Measurements from ENCODE around the gene ANKRD44.

The ANKRD44 gene

DNA sequence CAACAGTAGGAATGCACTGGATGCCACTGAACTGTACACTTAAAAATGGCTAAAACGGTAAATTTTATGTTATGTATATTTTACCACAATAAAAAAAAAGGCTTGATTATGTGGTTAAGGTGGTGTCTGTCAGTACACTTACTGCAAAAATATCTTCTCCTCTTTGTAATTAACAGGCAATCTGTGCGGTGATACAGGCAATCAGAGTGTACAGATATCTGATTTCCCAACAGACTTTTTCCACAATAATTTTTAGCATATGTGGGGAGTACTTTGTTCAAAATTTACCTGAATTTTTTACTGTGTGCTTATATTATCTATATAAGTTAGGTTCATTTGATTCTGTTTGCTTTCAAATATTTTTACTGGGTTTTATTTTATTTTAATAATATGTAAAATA, 209.1 kb downstream of the ANKRD44 start:
- DNase-seq: no peak

DNA sequence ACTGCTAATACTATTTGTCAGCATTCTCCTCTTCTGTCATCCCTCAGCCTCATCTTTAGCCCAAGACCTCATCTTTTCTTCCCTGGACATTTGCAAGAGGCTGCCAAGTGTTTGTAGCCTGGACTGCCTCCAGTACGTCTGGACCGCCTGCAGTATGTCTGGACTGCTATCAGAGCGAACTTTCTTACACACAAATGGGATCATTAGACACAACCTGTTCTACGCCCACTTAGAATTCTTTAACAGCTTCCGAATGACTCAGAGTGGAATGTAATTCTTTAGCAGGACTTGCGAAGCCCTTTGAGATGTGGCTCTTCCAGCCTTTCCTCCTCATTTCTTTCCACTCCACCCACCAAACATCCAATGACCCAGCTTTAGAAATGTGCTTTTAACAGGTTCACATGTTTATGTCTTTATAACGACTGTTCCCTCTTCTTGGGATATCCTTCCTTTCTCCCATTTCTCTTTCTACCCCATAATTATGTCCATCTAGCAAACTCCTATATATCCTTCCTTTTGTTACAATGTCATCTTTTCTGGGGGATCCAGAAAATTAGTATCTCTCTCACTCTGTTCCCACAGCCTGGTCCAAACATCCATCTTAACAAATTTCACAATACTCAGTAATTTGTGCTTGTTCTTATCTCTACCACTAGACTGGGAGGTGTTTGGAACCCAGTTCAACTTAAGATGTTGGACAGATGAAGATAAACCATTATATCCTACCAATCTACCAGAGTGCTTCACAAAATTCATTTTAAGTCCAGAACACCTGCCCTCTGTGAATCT, 212.8 kb downstream of the ANKRD44 start:
- no peak for DNase-seq

DNA sequence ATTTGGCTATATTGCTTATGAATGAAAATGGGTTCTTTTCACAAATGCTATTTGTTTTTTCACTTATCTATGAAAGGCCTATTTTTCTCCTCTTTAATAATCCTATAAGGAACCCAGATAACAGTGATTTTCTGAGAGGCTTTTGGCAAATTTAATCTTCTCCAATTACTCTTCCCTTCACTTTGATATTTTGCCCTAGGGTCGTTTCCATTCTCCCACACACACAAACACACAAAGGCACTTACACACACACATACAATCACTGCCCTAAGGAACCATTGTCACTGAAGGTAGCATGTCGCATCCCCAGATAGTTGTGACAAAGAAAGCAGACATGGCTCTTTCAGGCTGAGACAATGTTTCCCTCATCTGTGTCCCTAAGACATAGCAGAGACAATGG, 213.9 kb downstream of the ANKRD44 start:
- no peak for DNase-seq

DNA sequence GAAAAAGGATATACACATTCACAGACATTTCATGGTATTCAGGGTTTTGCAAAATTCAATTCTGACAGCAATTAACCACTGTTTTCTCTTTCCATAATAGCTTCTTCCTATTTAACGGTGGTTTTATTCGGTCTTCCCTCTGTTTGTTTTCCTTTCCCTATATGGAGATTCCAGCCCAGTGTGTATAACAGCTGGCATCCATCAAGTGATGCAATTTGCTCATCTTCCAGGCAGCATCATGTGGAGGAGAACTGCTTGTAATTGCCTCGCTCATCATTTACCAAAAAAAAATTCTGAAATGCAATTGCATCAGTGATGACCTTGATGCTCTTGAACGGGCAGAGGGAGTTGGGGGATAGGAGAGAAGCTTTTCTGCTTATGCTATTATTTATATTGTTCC, 218.1 kb downstream of the ANKRD44 start:
- no peak for DNase-seq

DNA sequence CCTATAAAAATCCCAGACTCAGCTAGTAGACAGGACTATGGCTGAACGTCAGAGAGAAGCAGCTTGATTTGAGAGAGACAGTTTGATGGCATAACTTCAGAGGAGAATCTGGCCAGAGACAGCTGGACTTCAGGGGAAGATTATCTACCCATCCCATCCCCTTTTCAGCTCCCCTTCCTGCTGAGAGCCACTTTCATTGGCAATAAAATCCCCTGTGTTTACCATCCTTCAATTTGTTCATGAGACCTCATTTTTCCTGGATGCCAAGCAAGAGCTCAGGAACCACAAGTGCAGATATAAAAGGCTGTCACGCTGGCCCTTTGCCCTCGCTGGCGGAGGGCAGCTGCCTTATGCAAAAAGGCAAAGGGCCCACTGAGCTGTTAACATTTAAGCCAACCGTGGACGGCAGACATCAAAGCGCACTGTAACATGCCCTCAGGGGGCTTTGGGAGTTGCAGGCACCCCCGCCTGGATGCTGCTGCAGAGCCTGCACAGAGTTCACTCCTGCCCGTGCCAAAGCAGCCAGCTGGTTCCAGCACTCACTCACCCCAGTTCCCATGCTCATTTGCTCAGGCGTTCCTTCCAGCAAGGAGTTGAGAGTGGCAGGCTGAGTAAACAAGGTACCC, 219.7 kb downstream of the ANKRD44 start:
- DNase-seq: no peak

DNA sequence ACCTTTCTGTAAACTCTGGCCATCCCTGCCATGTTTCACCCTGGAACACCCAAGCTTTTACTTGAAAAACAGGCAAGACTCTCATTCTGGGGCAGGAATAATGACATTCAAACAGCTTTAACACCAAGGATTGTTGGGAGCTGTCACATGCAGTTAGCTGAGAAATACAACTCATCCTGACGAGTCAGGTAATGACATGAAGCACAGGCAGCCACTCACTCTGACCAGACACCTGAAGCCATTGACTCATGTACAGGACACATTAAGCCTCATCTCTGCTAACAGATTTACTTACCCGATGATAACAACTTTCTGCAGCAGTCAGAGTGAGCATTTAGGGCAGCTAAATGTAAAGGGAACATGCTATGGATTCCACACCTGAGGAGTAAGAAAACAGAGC, 220.9 kb downstream of the ANKRD44 start:
- no peak for DNase-seq

DNA sequence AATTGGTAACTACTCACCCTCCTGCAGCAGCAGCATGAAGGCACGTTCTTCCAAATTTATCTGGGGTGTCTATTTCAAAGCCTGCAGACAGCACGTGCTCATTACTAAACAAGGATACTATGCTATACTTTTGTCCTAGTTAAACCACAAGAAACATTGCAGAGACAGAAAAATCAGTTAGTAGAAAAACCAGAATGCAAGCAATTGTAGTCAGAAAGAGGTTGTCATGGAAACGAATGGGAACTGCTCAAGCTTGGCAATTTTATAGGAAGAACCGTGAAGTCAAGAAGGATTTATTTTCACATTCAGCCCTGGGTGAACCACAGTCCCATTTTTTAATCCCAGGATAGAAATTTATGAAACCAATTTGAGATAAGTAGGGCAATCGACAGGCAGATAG, 221.9 kb downstream of the ANKRD44 start:
- no peak for DNase-seq

DNA sequence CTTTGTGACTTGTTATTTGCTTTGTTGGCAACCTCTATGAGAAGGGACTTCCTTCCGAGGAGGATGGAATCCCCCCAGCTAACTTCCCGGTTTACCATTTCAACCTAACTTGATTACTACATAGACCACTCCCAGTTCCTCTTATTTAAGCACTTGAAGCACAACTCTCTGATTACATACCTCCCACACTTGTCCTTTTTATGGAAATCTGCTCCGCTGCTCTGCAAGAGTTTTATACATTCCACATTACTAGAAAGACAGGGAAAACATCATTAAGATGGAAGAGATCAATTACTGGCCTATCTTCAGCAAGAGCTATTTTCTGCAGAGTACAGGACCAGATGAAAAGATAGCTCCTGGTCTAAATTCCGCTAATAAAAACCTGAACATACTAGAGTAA, 224.1 kb downstream of the ANKRD44 start:
- peak; percentile 8 for DNase-seq

DNA sequence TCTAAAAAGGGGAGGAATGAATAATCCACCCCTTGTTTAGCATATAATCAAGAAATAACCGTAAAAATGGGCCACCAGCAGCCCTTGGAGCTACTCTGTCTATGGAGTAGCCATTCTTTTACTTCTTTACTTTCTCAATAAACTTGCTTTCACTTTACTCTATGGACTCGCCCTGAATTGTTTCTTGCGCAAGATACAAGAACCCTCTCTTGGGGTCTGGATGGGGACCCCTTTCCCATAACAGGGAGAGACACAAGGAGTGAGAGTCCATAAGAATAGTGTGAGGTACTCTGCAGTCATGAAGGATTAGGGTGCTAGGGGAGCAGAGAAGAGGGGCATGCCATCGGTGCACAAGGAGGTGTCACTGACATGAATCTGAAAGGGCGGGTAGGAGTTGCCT, 224.9 kb downstream of the ANKRD44 start:
- no peak for DNase-seq

DNA sequence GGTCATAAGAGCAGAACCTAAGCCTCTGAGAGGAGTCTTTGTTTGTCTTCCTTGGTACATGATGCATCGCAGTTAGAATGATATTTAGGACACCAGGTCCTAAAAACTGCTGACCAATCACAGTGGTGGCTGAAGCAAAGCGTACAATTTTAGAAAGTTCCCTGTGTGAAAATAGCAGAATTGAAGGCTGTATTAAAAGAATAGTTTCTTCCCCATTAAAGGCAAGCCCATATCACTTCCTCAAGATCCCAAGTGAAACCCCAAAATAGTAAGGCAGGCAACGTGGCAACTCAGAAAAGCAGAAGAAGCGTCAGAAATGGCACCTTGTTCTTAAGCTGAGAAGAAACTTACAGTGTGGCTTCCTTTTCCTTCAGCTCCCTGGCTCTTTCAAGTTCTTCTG, 229.3 kb downstream of the ANKRD44 start:
- DNase-seq: no peak

DNA sequence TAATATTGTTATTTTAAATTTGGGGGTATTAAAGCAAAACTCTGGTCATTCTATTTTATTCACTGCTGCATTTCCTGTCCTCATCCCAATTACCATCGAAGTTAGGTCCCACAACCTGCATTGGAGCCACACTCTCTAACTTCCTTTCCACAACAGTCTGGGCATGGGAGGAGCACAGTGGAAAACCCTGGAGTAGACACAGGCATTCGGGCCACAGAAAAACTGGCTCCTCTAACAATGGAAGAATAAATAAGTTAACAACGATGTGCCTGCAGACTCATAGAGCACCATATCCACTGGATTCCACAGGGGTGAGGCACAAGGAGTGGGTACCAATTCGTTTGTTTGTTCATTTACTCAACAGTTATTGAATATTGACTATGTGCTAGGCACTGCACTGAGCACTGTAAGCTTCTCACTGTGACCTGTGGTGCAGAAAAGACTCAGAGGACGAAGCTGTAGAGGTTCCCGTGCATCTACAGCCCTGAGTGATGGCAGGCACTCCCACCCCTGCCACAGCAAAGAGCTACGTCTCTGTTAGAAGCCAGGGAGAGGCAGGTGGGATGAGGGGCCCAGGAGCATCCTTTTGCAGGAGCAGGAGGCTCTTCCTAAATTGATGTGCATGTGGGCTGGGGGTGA, 229.9 kb downstream of the ANKRD44 start:
- no peak for DNase-seq

DNA sequence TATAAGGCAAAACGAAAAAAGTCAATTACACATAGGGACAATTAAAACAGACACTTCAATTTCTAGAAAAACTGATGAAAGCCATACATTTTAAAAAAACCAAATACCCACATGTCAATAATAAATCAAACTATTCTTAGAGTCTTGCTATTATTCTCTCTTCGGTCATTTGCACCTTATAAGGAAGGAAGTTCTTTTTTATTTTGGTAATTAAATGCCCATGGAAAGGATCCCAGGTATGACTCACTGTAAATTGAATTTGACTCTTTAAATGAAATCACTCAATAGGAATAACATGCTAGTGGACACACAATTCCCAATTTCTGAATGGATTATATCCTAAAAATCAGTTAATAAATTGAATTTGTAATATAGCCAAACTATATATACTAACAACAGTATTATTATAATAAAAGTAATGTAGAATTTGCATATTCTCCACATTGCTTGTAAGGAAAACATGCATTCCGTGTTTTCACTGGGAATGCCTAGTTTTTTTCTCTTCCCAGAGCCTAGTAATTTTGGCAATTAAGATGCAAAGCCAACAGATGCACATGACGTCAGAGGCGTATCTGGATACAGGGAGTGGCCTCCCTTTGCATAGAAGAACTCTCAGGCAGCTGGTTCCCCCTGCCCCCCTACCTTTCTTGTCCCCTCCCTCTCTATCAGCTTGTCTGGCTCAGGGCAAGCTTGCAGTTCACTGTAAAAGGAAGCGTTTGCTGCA, 230.6 kb downstream of the ANKRD44 start:
- DNase-seq: no peak

DNA sequence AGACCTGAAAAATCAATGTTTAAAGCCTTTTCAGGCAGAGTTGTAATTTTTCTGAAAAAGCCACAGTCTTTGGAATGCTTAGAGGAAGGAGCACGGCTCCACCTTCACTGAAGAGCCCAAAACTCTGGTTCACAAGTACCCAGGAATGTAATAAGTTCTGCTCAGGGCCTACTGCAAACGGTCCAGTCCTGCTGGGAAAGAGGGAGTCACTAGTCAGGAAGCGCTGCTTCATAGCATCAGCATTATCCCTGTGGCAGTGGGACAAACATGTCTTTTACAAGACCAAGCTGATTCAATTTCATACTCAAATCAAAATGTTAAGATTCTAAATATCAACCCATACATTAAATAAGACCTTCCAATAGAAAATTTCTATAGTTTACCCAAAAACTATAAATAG, 231.2 kb downstream of the ANKRD44 start:
- no peak for DNase-seq

DNA sequence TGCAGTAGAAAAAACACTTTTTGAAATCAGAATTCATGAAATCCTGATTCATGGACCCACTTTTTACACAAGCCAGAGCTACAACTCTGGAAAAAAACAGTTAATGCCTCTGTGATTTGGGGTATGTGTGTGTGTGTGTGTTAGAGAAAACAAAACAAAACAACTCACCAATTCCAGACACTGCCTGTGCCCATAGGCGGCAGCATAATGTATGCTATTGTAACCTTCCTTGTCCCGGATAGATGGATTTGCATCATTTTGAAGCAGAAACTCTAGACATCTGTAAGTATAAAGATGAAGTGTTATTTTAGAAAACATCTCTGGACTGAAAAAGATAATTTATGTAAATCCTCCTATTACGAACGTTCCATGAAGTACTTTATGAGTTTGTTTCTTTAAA, 232.0 kb downstream of the ANKRD44 start:
- DNase-seq: no peak

DNA sequence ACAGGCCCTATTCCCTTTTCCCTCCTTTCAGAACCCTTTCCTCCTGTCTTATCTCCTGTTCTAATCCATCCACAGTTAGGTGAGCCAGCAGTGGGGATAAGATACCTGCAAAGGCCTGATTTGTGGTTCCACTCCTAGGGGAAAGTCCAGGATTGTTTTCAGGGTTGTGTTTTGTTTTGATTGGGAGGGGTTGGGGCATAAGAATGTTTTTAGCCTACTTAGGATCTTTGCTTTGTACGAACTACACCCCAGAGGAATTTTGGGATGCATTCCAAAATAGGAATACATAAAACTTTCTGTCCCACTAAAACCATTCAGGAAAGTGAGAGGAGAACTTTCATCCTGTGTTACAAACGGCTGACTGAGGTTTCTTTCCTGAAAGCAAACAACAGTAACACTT, 233.2 kb downstream of the ANKRD44 start:
- DNase-seq: no peak

DNA sequence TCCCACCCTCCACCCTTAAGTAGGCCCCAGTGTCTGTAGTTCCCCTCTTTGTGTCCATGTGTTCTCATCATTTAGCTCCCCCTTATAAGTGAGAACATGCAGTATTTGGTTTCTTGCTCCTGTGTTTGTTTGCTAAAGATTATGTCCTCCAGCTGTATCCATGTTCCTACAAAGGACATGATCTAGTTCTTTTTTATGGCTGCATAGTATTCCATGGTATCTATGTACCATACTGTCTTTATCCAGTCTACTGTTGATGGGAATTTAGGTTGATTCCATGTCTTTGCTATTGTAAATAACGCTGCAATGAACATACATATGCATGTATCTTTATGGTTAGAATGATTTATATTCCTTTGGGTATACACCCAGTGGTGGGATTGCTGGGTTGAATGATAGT, 233.9 kb downstream of the ANKRD44 start:
- no peak for DNase-seq

DNA sequence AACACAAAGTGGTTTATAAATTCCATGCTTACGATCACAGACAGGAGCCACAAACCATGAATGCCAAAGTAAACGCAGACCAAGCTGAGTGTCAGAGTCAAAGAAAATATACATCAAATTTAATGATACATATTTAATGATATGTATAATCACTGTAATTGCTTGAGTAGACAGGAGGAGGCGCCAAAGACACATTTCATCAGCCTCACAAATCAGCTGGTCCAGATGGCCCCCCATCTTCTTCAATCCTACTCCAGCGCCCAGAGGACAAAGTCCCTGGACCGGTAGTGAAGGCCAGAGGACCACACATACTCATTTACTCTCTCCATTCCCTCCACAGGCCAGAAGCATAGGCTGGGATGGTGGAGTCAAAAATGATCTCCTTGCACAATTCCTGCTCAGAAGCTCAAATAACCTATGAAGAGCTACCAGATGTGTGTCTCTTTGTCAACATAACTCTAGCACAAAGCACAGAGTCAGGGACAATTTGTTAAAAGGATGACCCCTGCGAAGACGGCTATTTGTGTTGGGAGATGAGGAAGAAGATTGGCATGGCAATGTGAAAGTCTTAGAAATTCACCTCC, 234.7 kb downstream of the ANKRD44 start:
- peak; percentile 28 for DNase-seq

DNA sequence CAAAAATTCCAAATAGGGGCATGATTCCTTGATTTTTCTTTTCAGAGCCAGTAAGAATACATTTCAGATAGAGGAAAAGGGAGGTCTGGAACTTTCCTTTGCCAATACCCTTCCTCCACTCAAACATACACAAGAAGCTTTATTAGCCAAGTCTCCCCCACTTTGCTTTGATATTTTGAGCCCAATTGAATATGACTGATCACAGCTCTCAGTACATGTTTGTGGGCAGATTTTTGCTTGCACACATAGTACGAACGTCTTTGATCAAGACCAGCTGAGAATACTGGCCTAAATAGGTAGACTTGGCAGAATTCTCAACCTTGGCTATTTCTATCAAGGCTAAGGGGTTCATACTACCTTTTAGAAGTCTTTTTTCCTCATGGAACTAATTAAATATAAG, 235.3 kb downstream of the ANKRD44 start:
- no peak for DNase-seq

DNA sequence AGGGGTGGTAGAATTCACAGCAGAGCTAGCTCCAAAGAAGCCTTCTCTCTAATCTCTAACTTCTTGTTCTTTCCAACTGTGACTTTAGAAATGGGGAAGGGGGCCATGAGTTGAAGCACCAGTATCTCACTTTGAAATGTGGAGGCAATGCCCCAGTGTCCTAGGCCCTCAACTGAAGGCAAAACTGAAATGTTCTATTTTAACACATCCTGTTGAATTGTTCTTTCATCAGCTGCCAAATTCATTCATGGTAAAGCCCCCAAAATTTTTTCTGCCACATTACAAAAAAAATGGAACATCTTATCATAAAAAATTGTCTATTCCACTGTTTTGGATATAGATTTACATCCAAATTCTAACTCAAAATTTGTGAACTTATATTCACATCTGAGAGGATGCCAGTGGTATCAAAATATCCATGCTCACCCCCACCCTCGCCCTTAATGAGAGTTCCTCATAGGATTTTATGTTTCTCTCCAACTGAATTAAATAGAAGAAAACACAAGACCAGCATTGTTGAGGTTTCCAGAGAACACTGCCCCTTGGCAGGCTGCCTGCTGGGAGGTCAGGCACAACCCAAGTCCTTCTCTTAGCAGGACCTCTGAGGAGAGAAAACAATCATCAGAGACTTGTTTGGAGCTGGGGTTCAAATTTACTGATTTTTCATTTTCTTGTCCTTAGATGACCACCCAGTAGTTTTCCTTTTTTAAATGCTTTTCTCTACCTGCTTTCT, 236.7 kb downstream of the ANKRD44 start:
- DNase-seq: no peak

DNA sequence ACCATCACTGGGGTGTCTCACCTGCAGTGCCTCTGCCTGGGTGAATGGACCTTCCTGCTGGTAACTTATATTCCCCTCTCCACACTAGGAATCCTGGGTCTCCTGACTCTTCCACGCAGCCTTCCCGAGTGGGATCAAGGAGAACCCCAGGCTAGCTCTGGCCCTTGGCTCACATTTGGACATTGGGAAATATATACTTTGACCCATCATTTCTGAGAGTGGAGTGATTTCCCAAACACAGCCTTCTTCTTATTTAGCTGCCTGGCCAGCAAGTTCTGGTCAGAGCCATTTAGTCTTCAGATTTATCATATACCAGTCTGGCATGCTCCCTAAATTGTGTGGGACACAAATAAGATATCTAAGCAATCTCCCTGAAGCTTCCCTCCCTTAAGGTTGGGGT, 237.3 kb downstream of the ANKRD44 start:
- DNase-seq: no peak

DNA sequence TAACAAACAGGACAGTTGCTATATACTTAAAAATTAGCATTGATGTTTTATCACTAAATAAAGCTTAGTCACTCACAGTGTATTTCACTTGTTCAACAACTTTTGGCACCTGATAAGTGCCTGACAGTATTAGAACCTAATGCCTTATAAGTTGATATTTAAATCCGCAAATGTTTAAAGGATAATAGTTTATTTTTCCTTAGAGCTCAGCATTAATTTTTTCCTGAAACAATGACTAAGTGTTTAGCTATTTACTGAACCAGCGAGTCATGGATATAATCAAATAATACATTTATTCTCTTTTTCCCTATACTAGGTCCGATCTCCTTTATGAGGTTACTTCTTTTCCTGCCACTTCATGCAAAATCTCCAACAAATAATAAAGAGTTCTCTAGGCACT, 238.0 kb downstream of the ANKRD44 start:
- no peak for DNase-seq

DNA sequence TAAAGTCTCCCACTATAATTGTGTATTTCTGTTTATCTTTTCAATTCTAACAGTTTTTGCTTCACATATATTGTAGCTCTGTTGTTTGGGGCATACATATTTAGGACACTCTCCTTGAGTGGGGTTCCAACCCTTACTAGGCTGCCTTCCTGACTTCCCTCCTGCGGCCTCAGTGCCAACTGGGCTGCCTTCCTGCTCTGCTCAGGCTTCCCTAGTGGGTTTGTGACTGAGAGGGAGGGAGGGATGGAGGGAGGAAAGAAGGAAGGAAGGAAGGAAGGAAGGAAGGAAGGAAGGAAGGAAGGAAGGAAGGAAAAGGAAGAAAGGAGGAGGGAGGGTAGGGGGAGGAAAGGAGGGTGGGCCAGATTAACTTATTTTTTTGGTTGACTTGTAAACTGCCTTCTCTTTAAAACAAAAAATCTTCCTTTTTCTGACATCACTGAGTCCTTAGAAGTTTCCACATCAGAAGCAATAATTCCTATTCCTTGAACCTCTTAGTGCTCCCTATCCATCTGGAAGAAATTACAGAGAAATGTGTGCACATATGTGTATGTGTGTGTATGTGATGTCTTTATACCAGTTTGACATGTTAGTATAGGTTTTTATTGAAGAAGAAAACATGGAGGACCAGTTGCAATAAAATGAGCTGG, 238.7 kb downstream of the ANKRD44 start:
- no peak for DNase-seq

Measured in CD4-positive, alpha-beta T cell treated with Interleukin-12 subunit alpha and Interleukin-12 subunit beta, for 1 hour (primary cell).